D721Med (cell line): ENCODE results near the gene DCP2.

Experiments used
- DNase-seq: peaks from one replicate; pipeline ENCODE4 v3.0.0; 2011; ENCODE audit warnings: low spot score; ENCODE audit not compliant: insufficient read length
- FAIRE-seq: peaks from 2 replicates; lab custom pipeline; 2011; peaks lifted over from hg19 to GRCh38; lab: Jason Lieb, UNC
- CTCF ChIP-seq: IDR thresholded peaks from 2 replicates; pipeline ENCODE4 v1.5.1; 2012; ENCODE audit warnings: mild to moderate bottlenecking, control low read depth; ENCODE audit not compliant: insufficient read depth; ENCODE audit errors: missing control alignments

Gene DCP2

GRCh38 chr5:113053511-113053995 lies 77.0 kb downstream of the DCP2 start:
- FAIRE-seq (no peak), DNase-seq (no peak)

GRCh38 chr5:113054899-113055298 lies 78.3 kb downstream of the DCP2 start:
- DNase-seq = no peak
- no peak for TF ChIP-seq CTCF
- FAIRE-seq = no peak

More at GRCh38 chr5:113053511-113053995, 77.0 kb downstream of the DCP2 start:
- no peak for TF ChIP-seq CTCF

GRCh38 chr5:113056988-113057387 lies 80.4 kb downstream of the DCP2 start:
- no peak for FAIRE-seq
- TF ChIP-seq CTCF = no peak
- DNase-seq = no peak

GRCh38 chr5:113057557-113057984 lies 81.0 kb downstream of the DCP2 start:
- TF ChIP-seq CTCF = no peak
- no peak for DNase-seq
- no peak for FAIRE-seq

- TF ChIP-seq CTCF = no peak
- DNase-seq (no peak), FAIRE-seq (no peak)
Measured at GRCh38 chr5:113058269-113058668, 81.7 kb downstream of the DCP2 start.

- no peak for TF ChIP-seq CTCF
- no peak for FAIRE-seq
- no peak for DNase-seq
Measured at GRCh38 chr5:113058706-113059226, 82.2 kb downstream of the DCP2 start.

- no peak for DNase-seq
- FAIRE-seq = no peak
- no peak for TF ChIP-seq CTCF
Measured at GRCh38 chr5:113059232-113060040, 82.8 kb downstream of the DCP2 start.
